Panc1 (cell line): ENCODE data around the gene PANK4.

Experiments
- POLR2AphosphoS5 ChIP-seq: IDR thresholded peaks from 2 replicates; pipeline ENCODE4 v1.6.1; 2012; ENCODE audit warnings: mild to moderate bottlenecking, low read depth, low read length, moderate library complexity
- TF ChIP-seq, protein P1 (sequence below): fragments of 450-650 bp; IDR thresholded peaks from 2 replicates; pipeline ENCODE4 v1.5.1; 2017; ENCODE audit warnings: mild to moderate bottlenecking

DNA sequence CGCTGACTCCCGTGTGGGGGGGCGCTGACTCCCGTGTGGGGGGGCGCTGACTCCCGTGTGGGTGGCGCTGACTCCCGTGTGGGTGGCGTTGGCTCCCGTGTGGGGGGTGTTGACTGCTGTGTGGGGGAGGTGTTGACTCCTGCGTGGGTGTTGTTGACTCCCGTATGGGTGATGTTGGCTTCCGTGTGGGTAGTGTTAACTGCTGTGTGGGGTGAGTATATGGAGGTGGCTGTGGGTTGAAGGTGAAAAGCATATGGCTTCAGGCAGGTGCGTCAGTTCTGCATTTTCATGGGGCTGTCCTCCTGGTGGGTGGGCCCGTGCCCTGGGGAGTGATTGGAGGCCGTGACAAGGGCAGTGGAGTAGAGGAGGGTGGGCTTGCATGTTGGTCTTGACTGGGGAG lies 42.4 kb downstream of the PANK4 start:
- TF ChIP-seq, protein P1, sequence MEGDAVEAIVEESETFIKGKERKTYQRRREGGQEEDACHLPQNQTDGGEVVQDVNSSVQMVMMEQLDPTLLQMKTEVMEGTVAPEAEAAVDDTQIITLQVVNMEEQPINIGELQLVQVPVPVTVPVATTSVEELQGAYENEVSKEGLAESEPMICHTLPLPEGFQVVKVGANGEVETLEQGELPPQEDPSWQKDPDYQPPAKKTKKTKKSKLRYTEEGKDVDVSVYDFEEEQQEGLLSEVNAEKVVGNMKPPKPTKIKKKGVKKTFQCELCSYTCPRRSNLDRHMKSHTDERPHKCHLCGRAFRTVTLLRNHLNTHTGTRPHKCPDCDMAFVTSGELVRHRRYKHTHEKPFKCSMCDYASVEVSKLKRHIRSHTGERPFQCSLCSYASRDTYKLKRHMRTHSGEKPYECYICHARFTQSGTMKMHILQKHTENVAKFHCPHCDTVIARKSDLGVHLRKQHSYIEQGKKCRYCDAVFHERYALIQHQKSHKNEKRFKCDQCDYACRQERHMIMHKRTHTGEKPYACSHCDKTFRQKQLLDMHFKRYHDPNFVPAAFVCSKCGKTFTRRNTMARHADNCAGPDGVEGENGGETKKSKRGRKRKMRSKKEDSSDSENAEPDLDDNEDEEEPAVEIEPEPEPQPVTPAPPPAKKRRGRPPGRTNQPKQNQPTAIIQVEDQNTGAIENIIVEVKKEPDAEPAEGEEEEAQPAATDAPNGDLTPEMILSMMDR: no peak
- no peak for TF ChIP-seq POLR2AphosphoS5
